GM23338 (cell line): Measurements from ENCODE around the gene DTNA. TPM values are rescaled to one million over a fixed set of nuclear protein-coding genes. Genes with fewer than 3 reads are reported as not detected.

Source experiments
- ATAC-seq: fragments of 200-7000 bp; cut with Tn5 transposase; 3 replicates; pipeline ENCODE4 v1.9.1; 2020
- DNase-seq: peaks from one replicate; pipeline ENCODE4 v3.0.0-alpha.2; 2015; ENCODE audit warnings: low spot score
- H2AFZ ChIP-seq: fragments of 200-600 bp; sonication (generic); 2 replicates; pipeline ENCODE4 v1.8.0; 2016; ENCODE audit warnings: antibody characterized with exemption, mild to moderate bottlenecking, moderate library complexity
- H3F3A ChIP-seq: fragments of 200-600 bp; sonication (generic); replicated peaks from 2 replicates; pipeline ENCODE4 v1.8.0; 2017; ENCODE audit warnings: antibody characterized with exemption, mixed run types, low read depth
- H3K27ac ChIP-seq: fragments of 200-600 bp; sonication (generic); 2 replicates; pipeline ENCODE4 v1.6.1; 2016; ENCODE audit warnings: low read depth
- H3K27me3 ChIP-seq: fragments of 200-600 bp; sonication (generic); 2 replicates; pipeline ENCODE4 v1.8.0; 2016; ENCODE audit warnings: mild to moderate bottlenecking, mixed run types, moderate library complexity; ENCODE audit not compliant: insufficient read depth
- H3K36me3 ChIP-seq: fragments of 200-600 bp; sonication (generic); 2 replicates; pipeline ENCODE4 v1.8.0; 2016; ENCODE audit warnings: mild to moderate bottlenecking; ENCODE audit not compliant: insufficient read depth
- H3K4me1 ChIP-seq: fragments of 200-600 bp; sonication (generic); 2 replicates; pipeline ENCODE4 v1.8.0; 2016; ENCODE audit warnings: mild to moderate bottlenecking, moderate library complexity; ENCODE audit not compliant: insufficient read depth
- H3K4me2 ChIP-seq: fragments of 200-600 bp; sonication (generic); 2 replicates; pipeline ENCODE4 v1.7.1; 2017; ENCODE audit warnings: mixed run types
- H3K4me3 ChIP-seq: fragments of 200-600 bp; sonication (generic); 2 replicates; pipeline ENCODE4 v1.6.1; 2016; ENCODE audit warnings: mixed run types
- H3K79me2 ChIP-seq: fragments of 200-600 bp; sonication (generic); replicated peaks from 2 replicates; pipeline ENCODE4 v1.8.0; 2017; ENCODE audit warnings: mild to moderate bottlenecking; ENCODE audit not compliant: insufficient read depth
- H3K9me2 ChIP-seq: fragments of 200-600 bp; sonication (generic); 2 replicates; pipeline ENCODE4 v1.8.0; 2017; ENCODE audit not compliant: insufficient read depth
- H4K20me1 ChIP-seq: fragments of 200-600 bp; sonication (generic); replicated peaks from 2 replicates; pipeline ENCODE4 v1.8.0; 2017; ENCODE audit warnings: mild to moderate bottlenecking; ENCODE audit not compliant: insufficient read depth
- H3K27ac Mint-ChIP-seq: 2 replicates; pipeline ENCODE4 v1.8.0; 2020; ENCODE audit warnings: inconsistent platforms, mild to moderate bottlenecking, moderate library complexity, mixed read lengths
- H3K27me3 Mint-ChIP-seq: 3 replicates; pipeline ENCODE4 v1.8.0; 2022; ENCODE audit warnings: low read depth, mild to moderate bottlenecking, moderate library complexity, mixed read lengths, inconsistent platforms; ENCODE audit not compliant: insufficient read depth, poor library complexity
- H3K36me3 Mint-ChIP-seq: 3 replicates; pipeline ENCODE4 v1.8.0; 2021; ENCODE audit warnings: low read depth, mild to moderate bottlenecking, inconsistent platforms, moderate library complexity, mixed read lengths
- H3K4me1 Mint-ChIP-seq: 3 replicates; pipeline ENCODE4 v1.8.0; 2020; ENCODE audit warnings: mild to moderate bottlenecking, inconsistent platforms, mixed read lengths
- H3K4me3 Mint-ChIP-seq: 3 replicates; pipeline ENCODE4 v1.8.0; 2021; ENCODE audit warnings: moderate library complexity, mild to moderate bottlenecking, inconsistent platforms, mixed read lengths
- H3K9me3 Mint-ChIP-seq: 3 replicates; pipeline ENCODE4 v1.8.0; 2020; ENCODE audit warnings: moderate library complexity, mild to moderate bottlenecking, inconsistent platforms, mixed read lengths
- CTCF ChIP-seq, 2 experiments: fragments of 200-600 bp in 1 of 2; sonication (generic) in 1 of 2; conservative IDR thresholded peaks; 2 replicates each; pipeline versions ENCODE4 v1.5.1 to v1.6.1; 2016 to 2017; ENCODE audit warnings: antibody characterized with exemption in 2 of 2, low read depth in 2 of 2, mild to moderate bottlenecking in 2 of 2, moderate library complexity in 1 of 2
- EZH2phosphoT487 ChIP-seq: fragments of 200-600 bp; sonication (generic); IDR thresholded peaks from one replicate; pipeline ENCODE4 v1.8.1; 2018; ENCODE audit warnings: antibody characterized with exemption; ENCODE audit not compliant: unreplicated experiment
- NANOG ChIP-seq: IDR thresholded peaks from 2 replicates; pipeline ENCODE4 v1.6.1; 2016; ENCODE audit warnings: antibody characterized with exemption, borderline replicate concordance
- POLR2AphosphoS5 ChIP-seq: IDR thresholded peaks from 2 replicates; pipeline ENCODE4 v1.6.1; 2016; ENCODE audit warnings: antibody characterized with exemption, low read depth
- STAT1 ChIP-seq: IDR thresholded peaks from one replicate; pipeline ENCODE4 v1.6.1; 2016; ENCODE audit warnings: antibody characterized with exemption; ENCODE audit not compliant: unreplicated experiment
- ZNF114 ChIP-seq: fragments of 250-450 bp; sonication (Bioruptor Pico); IDR thresholded peaks from 2 replicates; pipeline ENCODE4 v1.5.0; 2020; ENCODE audit warnings: mild to moderate bottlenecking, moderate library complexity
- ZNF331 ChIP-seq: fragments of 250-450 bp; sonication (Bioruptor Pico); IDR thresholded peaks from 2 replicates; pipeline ENCODE4 v1.5.0; 2020; ENCODE audit warnings: low read depth, mild to moderate bottlenecking, moderate library complexity
- ZNF462 ChIP-seq: fragments of 250-450 bp; sonication (Bioruptor Pico); IDR thresholded peaks from 2 replicates; pipeline ENCODE4 v1.5.0; 2020; ENCODE audit warnings: mild to moderate bottlenecking, moderate library complexity
- polyA plus RNA-seq: library from polyadenylated mRNA; unstranded; fragments of >200 nt; fragmentation: Nextera tagmentation; extraction: Ambion mirVana; gene quantifications from 2 replicates; pipeline ENCODE4 v1.2.1, GENCODE V29; 2016
- total RNA-seq: library from RNA; depleted of rRNA; stranded (reverse); fragments of >200 nt; shearing (Covaris generic); gene quantifications from 2 replicates; pipeline ENCODE4 v1.2.3, GENCODE V29; 2014
- TF ChIP-seq, protein P1 (sequence below): IDR thresholded peaks from one replicate; pipeline ENCODE4 v1.6.1; 2018; ENCODE audit warnings: antibody characterized with exemption; ENCODE audit not compliant: unreplicated experiment

Gene DTNA
- total and polyA plus RNA-seq, 2 experiments from 2014 or later, result 11.5 to 25.1 TPM

DNA sequence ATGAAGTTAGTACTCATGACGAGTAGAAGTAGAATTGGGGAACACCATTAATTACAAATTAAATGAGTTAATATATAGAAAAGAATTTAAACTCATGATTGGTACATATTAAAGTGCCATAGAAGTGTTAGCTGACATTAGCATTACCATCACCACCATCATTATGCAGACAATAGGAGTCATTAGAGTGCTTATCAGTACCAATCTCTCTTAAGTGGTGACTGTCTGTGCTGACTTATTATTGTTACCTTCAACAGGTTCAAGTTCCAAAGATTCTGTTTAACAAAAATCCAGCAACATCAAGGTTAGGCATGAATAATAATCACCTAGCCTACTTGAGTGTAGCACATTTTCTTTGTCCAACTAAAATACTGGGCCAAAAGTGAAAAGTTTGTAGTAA is 222.3 kb downstream of the DTNA start:
- Histone ChIP-seq H3K27ac (no peak overlapping the region), H3K36me3 (no peaks in the 10 kb centered on the region), H2AFZ (no peak overlapping the region), H3K27me3 (no peaks in the 10 kb centered on the region), H3K4me2 (no peak overlapping the region), H3K9me2 (no peaks in the 10 kb centered on the region), H3K4me3 (no peak overlapping the region), H4K20me1 (no peaks in the 10 kb centered on the region), H3K79me2 (no peaks in the 10 kb centered on the region), H3F3A (no peaks in the 10 kb centered on the region), H3K4me1 (peaks cover 5% of the 10 kb centered on the region; the same call in 1 of the 2 replicates)
- TF ChIP-seq NANOG, result peak; percentile 75
- no peak for TF ChIP-seq ZNF114 (CRISPR knock-in tag)
- DNase-seq (no peak), ATAC-seq (no peak)
- Mint-ChIP-seq H3K36me3 (no peaks in the 10 kb centered on the region), H3K4me1 (peaks cover 11% of the 10 kb centered on the region), H3K4me3 (no peak overlapping the region), H3K27me3 (no peaks in the 10 kb centered on the region), H3K9me3 (no peaks in the 10 kb centered on the region), H3K27ac (no peak overlapping the region)

GRCh38 chr18:34932792-34933466 is 222.8 kb downstream of the DTNA start:
- H3K79me2 ChIP-seq, result no peaks in the 10 kb centered on the region
- Mint-ChIP-seq H3K4me3 (no peak overlapping the region), H3K36me3 (no peaks in the 10 kb centered on the region), H3K27ac (no peak overlapping the region), H3K4me1 (peaks cover 11% of the 10 kb centered on the region), H3K27me3 (no peaks in the 10 kb centered on the region), H3K9me3 (no peaks in the 10 kb centered on the region)
- no peaks in the 10 kb centered on the region for H3K36me3 ChIP-seq
- no peak overlapping the region for H2AFZ ChIP-seq
- peaks cover 5% of the 10 kb centered on the region; the same call in 1 of the 2 replicates for H3K4me1 ChIP-seq
- H3F3A ChIP-seq, result no peaks in the 10 kb centered on the region
- H3K4me2 ChIP-seq, result no peak overlapping the region
- H3K4me3 ChIP-seq, result no peak overlapping the region
- ATAC-seq (no peak), DNase-seq (no peak)
- no peak overlapping the region for H3K27ac ChIP-seq
- H3K27me3 ChIP-seq, result no peaks in the 10 kb centered on the region
- no peaks in the 10 kb centered on the region for H3K9me2 ChIP-seq
- no peaks in the 10 kb centered on the region for H4K20me1 ChIP-seq
- TF ChIP-seq ZNF331 (CRISPR knock-in tag) (no peak), ZNF462 (no peak), NANOG (no peak), CTCF (conservative IDR thresholded peaks at IDR 0.05; ENCODE audit: low read depth in 2 of 2) (no peak), EZH2phosphoT487 (no peak), STAT1 (no peak), POLR2AphosphoS5 (no peak)
- TF ChIP-seq, protein P1, sequence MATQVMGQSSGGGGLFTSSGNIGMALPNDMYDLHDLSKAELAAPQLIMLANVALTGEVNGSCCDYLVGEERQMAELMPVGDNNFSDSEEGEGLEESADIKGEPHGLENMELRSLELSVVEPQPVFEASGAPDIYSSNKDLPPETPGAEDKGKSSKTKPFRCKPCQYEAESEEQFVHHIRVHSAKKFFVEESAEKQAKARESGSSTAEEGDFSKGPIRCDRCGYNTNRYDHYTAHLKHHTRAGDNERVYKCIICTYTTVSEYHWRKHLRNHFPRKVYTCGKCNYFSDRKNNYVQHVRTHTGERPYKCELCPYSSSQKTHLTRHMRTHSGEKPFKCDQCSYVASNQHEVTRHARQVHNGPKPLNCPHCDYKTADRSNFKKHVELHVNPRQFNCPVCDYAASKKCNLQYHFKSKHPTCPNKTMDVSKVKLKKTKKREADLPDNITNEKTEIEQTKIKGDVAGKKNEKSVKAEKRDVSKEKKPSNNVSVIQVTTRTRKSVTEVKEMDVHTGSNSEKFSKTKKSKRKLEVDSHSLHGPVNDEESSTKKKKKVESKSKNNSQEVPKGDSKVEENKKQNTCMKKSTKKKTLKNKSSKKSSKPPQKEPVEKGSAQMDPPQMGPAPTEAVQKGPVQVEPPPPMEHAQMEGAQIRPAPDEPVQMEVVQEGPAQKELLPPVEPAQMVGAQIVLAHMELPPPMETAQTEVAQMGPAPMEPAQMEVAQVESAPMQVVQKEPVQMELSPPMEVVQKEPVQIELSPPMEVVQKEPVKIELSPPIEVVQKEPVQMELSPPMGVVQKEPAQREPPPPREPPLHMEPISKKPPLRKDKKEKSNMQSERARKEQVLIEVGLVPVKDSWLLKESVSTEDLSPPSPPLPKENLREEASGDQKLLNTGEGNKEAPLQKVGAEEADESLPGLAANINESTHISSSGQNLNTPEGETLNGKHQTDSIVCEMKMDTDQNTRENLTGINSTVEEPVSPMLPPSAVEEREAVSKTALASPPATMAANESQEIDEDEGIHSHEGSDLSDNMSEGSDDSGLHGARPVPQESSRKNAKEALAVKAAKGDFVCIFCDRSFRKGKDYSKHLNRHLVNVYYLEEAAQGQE, result no peak
